Caki2 (cell line): ENCODE data around the gene PMM2. TPM values are rescaled to one million over a fixed set of nuclear protein-coding genes. Genes with fewer than 3 reads are reported as not detected.
"Not testable (repeated sequence)": the region's sequence is repeated elsewhere in the genome, so short reads cannot be mapped to it uniquely, and the experiment has no call there.

Experiments used
- DNase-seq: peaks from one replicate; pipeline ENCODE4 v3.0.0-alpha.2; 2015; ENCODE audit warnings: low read depth
- in situ Hi-C: cut with HindIII; loops from 2 replicates; pipeline ENCODE4 v1.10.0; 2016; ENCODE audit warnings: low sequenced_read_pairs, low pct_unique_long_range_greater_than_20kb, mixed read lengths
- total RNA-seq: library from RNA; depleted of rRNA; stranded (reverse); fragments of >200 nt; shearing (Covaris generic); gene quantifications from 2 replicates; pipeline ENCODE4 v1.2.3, GENCODE V29; 2014; ENCODE audit warnings: low replicate concordance

The PMM2 gene
- total RNA-seq, 1 experiment from 2014 or later: 85.8 TPM

DNA sequence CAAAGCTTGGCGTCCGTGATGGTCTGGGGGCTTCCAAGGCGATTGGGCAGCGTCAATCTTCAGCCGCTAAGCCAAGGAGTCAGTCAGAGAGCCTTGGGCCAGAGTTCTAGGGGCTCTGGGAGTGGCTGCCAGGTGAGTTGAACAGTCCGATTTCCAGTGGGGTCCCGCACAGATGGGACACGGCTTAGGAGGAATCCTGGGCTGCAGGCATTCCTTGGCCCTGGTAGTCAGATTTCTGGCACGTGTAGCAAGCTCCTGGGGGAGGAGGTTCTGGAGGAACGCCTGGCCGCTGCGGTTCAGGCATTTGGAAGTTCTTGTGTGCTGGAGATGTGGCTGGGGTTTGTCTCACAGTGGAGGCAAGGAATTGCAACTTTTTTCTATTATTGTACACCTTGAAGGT, 45.7 kb downstream of the PMM2 start:
- in situ Hi-C loops, DNase-seq: not testable (repeated sequence)

DNA sequence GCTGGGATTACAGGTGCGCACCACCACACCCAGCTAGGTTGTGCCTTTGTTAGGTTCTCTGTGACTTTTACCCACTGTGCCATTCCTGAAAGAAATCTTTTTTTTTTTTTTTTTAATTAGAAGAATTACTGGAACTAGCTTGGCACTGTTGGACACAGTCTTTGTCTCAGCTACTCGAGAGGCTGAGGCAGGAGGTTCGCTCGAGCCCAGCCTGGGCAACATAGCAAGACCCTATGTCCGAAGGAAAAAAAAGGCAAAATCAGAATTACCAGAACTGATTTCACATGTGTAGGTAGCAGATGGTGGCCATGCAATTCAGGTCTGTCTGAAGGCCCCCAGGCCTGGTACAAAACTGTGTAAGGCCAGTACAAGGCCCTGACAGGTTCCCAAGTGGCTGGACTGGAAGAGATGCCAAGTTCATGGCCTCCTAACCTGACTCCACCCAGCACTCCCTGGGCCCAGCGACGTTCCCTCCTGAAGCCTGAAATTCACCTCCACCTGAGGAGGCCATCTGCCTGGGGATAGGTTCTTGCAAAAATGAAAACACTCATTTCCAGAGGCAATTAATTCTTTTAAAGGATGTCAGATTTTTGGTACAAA, 48.2 kb downstream of the PMM2 start:
- DNase-seq: no peak
- in situ Hi-C loops: no loop called here

DNA sequence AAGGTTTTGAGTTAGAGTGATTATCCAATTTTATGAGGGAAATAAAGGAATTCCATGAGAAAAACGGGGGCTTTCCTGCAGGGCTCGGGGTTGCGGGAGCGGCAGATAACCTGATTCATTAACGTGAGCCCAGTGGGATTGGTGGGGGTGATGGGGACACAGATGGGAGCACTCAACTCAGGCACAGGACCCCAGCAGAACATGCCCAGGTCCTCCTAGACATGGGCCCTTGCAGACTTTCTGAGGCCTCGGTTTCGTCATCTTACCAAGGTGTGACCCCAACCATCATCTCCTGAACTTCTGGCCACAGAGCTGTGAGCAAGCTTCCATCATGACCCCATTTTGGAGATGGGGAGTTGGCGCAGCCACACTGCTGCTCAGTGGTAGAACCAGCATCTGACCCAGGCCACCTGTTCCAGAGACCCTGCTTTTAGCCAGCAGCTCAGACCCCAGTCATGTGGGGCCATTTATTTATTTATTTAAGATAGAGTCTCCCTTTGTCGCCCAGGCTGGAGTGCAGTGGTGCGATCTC, 48.8 kb downstream of the PMM2 start:
- in situ Hi-C loops: no loop called here
- DNase-seq: no peak

- DNase-seq: no peak
- in situ Hi-C loops: no loop called here
These were observed 49.5 kb downstream of the PMM2 start for GRCh38 chr16:8847145-8847544.

GRCh38 chr16:8847623-8848022, 50.0 kb downstream of the PMM2 start:
- in situ Hi-C loops: no loop called here
- no peak for DNase-seq

DNA sequence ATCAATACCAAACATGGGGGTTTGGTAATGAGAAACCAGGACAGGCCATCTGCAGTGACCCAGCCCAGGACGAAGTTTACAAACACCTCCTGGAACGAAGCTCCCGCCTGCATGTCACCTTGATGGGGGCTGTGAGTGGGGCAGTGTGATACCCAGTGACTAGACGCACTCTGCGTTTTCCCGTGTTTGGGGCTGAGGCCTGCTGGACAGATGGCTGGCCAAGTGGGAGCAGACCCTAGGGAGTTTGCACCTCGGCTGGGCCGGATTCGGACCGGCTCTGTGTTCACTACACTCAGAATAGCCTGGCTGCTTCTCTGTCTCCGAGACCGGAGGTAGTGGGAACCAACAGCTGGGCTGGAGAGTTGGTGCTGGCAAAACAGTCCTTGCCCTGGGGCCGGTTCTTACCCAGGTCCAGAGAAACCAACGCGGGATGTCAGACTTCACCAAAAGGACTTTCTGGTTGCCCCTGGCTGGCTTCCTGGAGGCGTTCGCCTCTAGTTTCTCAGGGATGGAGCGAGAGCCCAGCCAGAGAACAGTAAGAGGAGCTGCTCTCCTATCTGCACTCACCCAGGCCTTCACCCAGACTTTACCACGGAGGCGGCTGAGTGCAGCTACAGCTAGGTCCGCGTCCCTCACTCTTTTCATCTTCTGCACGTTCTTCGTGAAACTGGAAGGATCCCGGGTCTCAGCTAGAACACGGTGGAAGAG, 50.7 kb downstream of the PMM2 start:
- no peak for DNase-seq
- in situ Hi-C loops: no loop called here

DNA sequence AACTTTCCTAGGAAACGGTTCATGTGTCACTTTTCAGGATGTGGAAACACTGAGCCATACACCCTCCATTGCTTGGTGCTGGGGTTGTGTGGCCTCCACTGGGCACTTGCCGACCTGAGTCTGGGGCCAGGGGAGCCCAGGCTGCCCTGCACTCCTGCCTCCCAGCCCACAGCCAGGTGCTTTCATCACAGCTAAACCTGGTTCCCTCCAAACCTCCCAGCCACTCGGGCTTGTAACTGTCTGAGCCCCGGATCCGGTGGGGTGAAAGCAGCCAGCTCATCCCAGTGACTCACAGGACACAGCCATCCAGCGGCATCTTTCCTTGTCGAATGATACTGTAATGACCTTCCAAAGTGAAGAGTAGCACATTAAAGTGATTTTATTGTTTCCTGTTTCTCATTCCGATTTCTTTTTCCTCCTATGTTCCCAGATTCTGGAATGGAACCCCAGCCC, 51.3 kb downstream of the PMM2 start:
- in situ Hi-C loops: no loop called here

DNA sequence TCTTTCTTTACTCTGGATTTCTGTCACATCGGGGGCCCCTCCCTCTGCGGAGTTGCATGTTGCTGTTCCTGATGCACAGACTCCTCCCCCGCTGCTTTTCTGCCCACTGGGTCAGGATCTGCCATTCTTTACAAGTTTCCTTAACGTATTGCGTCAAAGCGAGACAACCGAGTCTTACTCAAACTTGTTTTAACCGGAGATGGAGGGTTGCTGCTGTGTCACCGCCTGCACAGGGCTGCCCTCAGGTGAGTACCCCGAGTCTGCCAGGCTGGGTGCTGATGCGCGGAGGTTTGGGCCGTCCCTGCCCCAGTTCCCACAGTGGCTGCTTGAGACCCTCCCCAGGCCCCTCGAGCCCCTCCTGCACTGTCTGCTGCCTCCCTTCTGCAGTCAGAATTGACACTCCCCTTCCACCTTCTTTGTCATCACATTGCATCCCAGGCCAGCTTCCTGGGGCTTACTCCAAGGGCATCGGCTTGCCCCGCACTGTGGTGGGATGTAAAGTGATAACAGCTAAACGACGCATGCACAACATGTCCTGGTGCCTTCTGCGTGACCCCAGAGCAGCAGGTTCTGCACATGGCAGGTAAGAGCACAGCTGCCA, 51.9 kb downstream of the PMM2 start:
- no peak for DNase-seq
- in situ Hi-C loops: loop anchor here (10.0 kb wide), 1 partner anchor 45 kb away; no protein-coding TSS in a partner anchor

More for the DNA sequence above, 51.3 kb downstream of the PMM2 start:
- DNase-seq: no peak

DNA sequence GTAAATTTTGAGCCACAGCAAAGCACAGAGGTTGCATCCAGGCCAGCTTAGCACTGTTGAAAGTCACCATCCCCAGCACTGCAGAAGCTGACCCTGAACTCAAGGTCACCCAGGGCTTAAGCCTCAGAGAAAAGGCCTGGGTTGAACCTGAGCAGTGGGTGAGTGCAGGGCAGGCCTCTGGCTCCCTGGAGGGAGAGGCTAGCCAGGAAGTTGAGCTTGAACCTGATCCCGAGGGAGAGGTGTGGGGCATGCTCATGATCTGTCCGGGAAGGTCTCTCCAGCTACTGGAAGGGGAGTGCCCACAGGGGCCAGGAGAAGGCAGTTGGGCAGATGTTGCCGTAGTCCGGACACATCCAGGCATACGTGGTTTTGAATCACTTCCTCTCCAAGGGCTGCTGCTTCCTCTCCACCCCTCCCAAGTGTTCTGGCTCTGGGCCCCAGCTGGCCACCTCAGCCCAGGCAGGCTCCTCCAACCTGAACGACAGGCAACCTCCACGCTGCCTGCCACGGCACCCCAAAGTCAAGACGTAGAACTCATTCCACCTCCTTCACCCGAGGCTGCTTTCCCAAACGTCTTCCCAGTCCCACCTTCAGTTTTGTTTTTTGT, 52.7 kb downstream of the PMM2 start:
- in situ Hi-C loops: loop anchor here (10.0 kb wide), 1 partner anchor 46 kb away; no protein-coding TSS in a partner anchor
- DNase-seq: no peak

- DNase-seq: no peak
- in situ Hi-C loops: loop anchor here (10.0 kb wide), 1 partner anchor 47 kb away; no protein-coding TSS in a partner anchor
These were observed 54.2 kb downstream of the PMM2 start for GRCh38 chr16:8851761-8852403.

GRCh38 chr16:8852534-8852933, 54.9 kb downstream of the PMM2 start:
- no peak for DNase-seq
- in situ Hi-C loops: loop anchor here (10.0 kb wide), 1 partner anchor 48 kb away; no protein-coding TSS in a partner anchor

GRCh38 chr16:8853150-8853549, 55.5 kb downstream of the PMM2 start:
- DNase-seq: no peak
- in situ Hi-C loops: loop anchor here (10.0 kb wide), 1 partner anchor 48 kb away; no protein-coding TSS in a partner anchor

GRCh38 chr16:8853611-8854010, 56.0 kb downstream of the PMM2 start:
- in situ Hi-C loops: loop anchor here (10.0 kb wide), 1 partner anchor 49 kb away; no protein-coding TSS in a partner anchor

GRCh38 chr16:8854298-8854948, 56.8 kb downstream of the PMM2 start:
- in situ Hi-C loops: loop anchor here (10.0 kb wide), 1 partner anchor 50 kb away; no protein-coding TSS in a partner anchor
- no peak for DNase-seq

More at GRCh38 chr16:8853611-8854010, 56.0 kb downstream of the PMM2 start:
- no peak for DNase-seq

GRCh38 chr16:8855051-8855786, 57.6 kb downstream of the PMM2 start:
- DNase-seq: no peak
- in situ Hi-C loops: loop anchor here (10.0 kb wide), 1 partner anchor 50 kb away; no protein-coding TSS in a partner anchor

DNA sequence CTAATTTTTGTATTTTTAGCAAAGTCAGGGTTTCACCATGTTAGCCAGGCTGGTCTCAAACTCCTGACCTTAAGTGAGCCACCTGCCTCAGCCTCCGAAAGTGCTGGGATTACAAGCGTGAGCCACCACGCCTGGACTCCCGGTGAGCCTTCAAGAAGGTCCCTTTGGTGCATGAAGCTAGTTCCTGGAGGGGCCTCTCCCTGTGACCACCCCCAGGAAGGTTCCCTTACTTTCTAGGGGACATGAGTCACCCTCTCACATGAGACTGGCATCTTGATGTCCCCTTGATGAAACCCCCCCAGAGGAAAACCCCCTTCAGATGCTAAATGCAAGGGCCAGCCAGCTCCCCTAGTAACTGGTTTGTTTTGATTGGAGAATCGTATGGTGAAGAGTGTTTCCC, 58.3 kb downstream of the PMM2 start:
- DNase-seq: no peak
- in situ Hi-C loops: loop anchor here (10.0 kb wide), 1 partner anchor 51 kb away; no protein-coding TSS in a partner anchor
